GM15510 (cell line): ENCODE data around the gene COX20.

ENCODE experiments used
- POLR2A ChIP-seq: IDR thresholded peaks from 3 replicates; pipeline ENCODE4 v1.6.1; 2011; ENCODE audit warnings: borderline replicate concordance; ENCODE audit not compliant: insufficient read length; ENCODE audit errors: extremely low read depth

Gene COX20

DNA sequence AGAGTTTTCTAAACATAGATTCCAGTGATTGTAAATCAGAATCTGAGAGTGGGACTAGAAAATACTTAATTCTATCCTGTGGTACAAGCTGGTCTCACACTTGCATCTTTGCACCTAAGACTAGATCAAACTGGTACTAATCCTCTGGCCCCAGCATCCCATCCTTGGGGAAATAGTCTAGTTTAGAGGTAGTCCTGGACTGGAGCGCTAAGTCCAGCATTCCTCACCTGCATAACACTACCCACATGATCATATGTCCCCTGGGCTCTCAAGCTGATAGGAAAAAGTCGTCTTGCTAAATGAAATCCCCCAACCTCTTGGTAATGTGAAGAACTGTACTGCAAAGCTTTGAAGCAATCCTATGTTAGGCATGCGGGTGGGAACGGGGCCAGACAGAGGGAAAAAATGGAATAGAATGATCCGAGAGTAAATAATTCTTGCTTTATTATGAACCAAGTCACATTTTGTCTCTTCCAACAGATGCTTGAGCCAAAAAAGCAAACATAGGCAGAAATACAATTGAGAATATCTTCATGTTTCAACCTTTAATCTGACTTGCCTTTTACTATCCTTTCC, 4.8 kb downstream of the COX20 start:
- no peak for TF ChIP-seq POLR2A

DNA sequence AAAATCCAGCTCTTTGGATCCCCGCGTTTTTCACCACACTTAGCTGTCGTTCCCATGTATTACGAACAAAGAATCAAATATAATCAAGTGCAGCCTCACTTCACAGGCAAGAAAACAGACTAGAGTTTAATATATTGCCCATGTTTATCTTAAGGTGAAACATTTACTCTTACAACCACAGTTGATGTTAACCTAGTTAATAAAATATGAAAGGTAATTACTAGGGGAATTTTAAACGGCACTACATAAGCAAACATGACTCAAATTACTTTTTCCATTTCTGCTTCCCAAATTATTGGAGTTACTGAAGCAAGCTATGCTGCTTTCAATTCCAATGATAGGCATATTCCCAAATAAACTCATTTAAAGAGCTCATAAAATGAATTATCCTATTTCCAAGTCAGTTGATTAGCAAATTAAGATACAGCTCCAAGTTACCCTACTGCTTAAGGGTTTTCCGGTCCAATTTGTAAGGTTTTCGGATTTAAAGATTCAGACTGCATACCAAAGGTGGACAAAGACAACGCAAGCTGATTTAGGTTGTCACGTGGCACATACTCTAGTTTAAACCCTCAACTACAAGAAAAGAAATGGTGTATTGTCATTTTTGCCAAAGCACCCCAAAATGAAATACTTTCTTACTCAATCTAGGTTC, 5.9 kb downstream of the COX20 start:
- TF ChIP-seq POLR2A = no peak

DNA sequence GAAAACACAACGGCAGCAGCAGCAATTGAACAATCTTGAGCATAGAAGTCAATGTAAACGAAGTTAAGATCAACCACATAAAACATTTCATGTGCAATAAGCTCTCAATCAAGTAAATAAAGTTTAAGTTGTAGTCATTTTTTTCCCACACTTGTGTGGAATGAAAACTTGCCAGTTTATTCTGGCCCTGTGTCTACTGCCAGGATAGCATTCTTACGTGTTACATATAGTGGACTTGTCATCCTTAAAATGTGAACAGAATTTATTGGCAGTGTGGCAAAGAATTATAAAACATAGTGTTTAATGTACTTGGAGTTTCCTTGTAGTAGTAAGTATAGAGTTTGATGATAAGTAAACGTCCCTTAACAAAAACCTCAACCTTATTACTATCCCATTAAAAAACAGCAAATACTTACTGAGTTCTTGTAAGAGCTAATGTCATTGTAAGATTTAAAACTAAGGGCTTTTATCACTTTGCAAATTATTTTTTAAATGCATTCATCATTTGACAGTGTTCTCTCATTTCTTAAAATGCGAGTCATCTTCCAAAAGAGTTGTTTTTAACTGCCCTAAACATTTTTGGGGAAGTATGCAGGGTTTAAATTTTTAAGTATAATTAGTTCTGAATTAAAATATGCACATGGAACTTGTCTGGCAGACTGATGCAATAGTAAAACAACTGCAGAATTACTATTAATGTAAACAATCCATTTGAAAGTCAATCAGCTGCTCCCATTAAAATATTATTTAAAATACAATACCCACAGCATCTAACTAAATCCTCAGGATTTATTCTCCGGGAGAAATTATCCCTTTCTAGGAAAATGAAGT, 7.9 kb downstream of the COX20 start:
- no peak for TF ChIP-seq POLR2A

DNA sequence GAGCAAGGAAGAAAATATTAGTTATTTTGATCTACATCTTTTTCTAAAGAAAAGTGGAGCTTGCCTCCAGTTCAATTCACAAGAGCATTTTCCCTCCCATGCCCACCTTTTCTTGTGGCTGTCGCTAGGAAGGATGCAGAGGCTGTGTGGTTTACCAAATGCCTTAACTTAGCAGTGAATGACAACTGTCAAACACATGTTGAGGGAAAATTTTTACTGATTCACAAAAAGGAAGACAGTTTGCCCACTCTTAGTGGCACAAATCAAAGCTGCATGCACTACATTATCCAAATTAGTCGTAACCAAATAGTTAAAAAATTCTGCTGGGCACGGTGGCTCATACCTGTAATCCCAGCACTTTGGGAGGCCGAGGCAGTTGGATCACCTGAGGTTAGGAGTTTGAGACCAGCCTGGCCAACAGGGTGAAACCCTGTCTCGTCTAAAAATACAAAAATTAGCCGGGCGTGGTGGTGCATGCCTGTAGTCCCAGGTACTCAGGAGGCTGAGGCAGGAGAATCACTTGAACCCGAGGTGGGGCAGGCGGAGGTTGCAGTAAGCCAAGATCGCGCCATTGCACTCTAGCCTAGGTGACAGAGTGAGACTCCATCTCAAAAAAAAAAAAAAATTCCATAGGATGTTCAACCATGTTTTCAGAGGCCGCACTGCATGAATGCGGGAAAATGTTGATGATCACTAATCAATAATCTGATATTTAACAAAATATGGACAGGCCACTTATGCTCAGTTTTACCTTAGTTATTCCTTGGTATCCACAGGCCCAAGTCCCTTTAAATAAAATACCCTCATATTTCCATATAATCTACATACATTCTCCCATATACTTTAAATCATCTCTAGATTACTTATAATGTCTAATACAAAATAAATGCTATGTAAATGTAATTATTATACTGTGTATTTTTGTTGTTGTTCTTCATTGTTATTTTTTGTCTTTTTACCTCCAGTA, 9.0 kb downstream of the COX20 start:
- TF ChIP-seq POLR2A = no peak

DNA sequence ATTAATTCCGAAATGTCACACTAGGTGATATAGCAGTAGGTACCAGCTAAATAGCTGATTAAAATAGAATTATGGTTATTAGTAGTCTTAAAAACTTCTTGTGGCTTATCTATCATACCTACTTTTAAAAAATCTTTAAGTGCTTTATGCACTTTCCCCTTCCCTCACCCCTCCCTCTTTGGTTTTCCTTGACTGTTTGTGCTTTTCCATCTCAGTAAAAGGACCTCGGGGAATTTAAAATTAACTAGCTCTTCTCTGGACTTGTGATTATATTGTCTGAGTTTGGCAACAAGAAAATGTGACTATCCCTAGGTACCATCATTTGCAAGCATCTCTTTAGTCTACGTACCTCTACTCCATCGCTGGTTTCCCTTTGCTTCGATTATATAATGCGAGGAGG, 11.2 kb downstream of the COX20 start:
- no peak for TF ChIP-seq POLR2A

DNA sequence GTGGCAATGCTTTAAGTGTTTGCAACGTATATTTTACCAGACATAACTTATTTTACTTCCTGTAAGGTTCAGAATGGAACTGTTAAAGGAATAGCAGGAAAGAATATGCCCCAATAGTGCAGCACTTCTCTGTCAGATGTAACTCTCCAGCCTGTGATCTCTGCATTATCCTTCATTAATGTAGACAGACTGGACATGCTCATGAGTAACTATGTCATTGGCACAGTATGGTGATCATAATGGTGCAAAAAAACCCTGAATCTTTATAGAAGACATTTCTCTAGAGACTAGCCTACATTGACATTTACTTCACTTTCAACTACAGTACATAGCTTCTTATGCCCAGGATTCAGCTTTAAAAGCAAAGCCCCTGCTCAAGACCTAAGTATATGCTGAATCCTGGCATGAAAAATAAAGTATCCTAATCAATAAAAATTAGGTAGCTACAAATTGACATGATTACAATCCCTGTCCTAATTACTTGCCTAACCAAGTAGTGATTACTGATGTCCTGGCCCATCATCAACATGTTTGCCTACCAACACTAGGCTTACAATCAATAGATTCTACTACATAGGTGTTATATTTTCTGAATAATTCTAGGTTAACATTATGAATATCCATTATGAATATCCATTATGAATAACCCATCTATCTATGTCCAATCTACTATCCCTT, 13.9 kb downstream of the COX20 start:
- TF ChIP-seq POLR2A = no peak

DNA sequence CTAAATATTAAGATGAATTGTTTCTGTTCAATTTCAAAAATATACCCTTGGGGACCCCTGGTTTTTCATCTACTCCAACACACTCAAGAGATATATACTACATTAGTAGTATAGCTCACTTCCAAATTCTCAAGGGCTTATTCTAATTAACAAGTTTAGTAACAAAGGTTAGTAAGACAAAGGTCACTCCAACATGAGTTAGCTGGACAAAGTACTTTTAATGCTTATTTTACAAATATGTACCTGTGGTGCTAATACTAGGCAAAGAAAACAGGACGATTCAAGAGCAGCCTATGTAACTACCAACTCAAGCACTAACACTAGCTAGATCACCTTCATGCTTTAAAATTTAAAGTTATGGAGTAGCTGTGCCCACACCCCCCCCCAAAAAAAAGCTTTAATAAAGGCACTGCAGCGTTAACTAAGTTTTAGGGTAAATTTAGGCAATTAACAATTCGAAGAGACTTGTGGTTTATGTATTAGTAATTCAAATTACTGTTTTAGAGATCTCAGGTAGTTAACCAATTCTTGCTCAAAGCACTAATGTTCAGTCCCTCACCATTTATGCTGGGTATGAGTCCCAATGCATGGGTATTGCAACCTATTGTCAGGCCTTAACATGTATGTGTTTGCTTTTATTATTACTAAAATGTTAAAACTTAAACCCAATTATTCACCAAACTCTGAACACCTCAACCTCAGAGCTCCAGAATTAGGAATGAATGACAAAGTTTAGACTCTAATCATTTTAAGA, 14.8 kb downstream of the COX20 start:
- no peak for TF ChIP-seq POLR2A

DNA sequence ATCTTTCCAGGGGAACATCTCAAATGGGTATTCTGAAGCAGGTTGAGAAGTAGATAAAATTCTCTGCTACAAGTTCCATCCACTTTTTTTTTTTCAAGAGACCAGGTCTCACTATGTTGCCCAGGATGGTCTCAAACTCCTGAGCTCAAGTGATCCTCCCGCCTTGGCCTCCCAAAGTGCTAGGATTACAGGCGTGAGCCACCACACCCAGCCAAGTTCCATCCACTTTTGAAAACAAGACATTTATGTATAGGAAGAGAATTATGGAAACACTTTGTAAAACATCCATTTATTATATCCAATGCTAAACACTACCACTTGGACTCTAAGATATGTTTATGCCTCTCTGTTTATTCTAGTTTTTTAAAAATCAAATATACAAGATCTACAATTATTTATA, 15.4 kb downstream of the COX20 start:
- TF ChIP-seq POLR2A = no peak

DNA sequence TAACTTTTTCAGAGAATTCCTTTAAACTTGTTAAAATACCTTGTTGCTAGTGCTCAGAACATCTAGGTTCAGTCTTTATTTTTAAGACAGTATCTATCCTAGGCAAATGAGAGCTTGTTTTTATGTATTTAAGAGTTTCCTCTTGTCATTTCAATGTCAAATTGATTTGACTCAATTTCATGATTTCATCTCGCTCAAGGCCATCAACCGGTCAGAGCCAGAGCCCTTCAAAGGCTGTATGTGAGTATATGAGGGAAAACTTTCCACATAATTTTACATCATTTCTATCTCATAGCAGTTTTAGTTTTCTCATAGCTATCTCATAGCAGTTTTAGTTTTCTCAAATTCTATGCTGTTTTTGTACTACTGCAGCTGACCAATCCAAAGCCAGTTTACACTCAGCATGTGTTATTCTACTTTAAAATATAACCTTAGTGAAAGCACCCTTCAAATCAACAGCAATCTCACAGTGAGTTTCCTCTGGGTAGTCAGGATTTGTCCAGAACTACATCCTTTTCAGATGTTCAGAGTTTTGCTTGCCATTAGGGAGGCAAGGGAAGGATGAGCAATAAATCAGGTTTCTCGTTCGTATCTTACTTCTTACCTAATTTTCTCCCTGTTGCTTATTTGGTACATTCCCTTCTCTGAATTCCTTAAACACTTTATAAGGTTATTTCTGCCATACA, 16.2 kb downstream of the COX20 start:
- no peak for TF ChIP-seq POLR2A

DNA sequence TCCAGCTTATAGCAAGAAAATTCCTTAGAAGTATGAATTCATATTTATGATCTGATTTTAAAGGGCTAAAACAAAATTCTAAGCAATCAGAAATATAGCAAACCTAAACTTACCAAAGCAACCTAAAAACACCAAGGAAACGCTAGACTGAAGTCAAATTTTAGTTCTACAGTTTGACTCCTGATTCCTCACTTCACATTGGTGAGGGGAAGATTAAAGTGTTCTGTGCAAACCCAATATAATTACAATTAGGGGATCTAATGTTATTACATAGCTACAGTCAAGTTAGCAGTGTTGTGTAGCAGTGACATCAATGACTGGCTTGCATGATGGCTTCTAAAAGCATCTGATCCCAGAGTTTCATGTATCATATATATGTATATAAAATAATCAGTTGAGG, 17.2 kb downstream of the COX20 start:
- no peak for TF ChIP-seq POLR2A

DNA sequence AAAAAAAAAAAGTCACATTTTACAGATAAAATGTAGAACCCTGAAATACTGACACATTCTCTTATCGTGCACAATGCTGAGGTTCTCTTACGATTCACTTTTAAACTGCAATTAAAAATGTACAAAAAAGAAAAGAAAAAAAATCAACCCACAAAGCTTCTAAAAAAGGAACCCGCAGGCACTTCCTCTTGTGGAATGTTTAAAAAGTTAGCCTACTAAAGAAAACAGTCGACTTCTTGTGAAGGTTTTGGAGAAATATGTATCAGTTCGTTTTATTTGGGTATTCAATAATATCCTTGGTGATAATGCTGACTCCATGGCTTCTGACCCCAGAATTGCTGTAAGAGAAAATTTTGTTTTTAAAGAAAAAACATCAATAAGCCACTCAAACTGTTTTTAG, 18.7 kb downstream of the COX20 start:
- TF ChIP-seq POLR2A = no peak

DNA sequence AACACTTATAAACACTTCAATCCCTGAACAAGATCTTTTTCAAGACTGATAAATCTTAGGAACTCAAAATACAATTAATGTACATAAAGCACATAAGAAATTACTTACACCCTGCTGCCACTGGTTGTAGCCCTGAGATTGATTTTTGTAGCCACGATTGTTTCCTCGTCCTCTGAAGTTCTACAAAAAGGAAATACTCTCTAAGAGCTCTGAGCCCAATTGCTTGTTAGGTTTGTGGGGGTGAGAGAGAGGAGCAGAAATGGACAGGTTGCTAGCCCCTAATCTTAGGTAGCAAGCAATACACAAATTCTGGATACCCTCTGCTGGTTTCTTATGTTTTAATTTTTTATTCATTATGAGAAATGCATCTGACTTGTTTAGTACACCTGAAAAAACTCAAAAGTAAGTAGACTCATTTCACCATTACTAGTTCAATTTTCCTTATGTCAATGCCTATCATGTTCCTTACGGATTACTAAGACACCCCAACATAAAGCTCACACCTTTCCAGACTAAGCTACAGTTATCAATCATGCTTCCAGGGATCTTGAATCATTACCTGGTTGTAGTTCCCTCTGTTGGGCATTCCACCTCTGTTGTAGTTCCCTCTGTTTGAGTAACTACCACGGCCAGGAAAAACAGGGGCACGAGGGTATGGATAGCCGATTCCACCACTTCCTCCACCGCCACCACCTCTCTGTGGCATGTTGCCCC, 19.6 kb downstream of the COX20 start:
- TF ChIP-seq POLR2A = no peak
